Measurements from ENCODE around the gene FBLN1.
"Not testable (repeated sequence)": the region's sequence is repeated elsewhere in the genome, so short reads cannot be mapped to it uniquely, and the experiment has no call there.

FBLN1 gene

DNA sequence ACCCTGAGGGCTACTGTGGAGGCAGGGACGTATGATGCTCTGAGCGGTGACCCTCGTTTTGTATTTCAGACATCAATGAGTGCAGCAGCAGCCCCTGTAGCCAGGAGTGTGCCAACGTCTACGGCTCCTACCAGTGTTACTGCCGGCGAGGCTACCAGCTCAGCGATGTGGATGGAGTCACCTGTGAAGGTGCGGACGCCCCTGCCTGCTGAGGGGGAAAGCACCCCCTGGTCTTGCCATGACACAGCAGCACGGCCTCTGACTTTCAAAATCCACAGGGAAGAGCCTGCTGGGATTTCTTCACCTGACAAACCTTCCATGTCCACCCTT, 44.3 kb downstream of the FBLN1 start:
- no peak for DNase-seq (ENCODE audit: extremely low read depth in 1 of 2, low read depth in 1 of 2)

DNA sequence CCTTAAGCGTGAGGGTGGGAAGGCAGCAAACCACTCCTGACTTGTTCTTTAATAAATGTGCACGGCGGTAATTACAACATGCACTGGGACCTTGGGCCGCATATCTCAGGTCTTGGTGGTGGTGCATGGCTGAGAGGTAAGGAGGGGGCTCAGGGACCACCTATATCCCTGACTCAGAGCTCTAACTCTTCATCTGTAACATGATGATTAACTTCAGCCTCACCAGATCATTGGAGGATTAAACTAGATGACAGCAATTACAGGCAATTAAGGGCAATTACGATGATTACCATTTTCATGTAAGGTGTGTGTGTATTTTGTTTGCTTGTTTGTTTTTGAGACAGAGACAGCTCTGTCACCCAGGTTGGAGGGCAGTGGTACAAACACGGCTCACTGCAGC, 45.0 kb downstream of the FBLN1 start:
- DNase-seq (ENCODE audit: extremely low read depth in 1 of 2, low read depth in 1 of 2), result no peak

DNA sequence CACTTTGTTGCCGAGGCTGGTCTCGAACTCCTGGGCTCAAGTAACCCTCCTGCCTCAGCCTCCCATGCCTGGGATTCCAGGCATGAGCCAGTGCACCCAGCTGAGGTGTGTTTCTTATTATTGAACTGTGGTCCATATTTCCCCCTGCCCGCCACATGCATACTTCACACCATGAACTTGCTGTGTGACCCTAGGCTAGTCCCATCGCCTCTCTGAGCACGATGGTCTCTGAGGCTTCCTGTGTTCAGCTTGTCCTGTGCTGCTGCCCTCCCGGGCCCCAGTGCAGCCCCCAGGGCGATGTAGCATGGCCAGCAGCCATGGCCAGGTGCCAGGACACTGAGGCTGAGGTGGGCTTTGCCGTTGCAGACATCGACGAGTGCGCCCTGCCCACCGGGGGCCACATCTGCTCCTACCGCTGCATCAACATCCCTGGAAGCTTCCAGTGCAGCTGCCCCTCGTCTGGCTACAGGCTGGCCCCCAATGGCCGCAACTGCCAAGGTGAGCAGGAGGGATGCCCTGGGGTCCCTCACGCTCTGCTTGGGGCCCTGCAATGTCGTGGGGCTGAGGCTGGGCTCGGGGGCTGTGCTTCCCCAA, 45.7 kb downstream of the FBLN1 start:
- no peak for DNase-seq (ENCODE audit: extremely low read depth in 1 of 2, low read depth in 1 of 2)

DNA sequence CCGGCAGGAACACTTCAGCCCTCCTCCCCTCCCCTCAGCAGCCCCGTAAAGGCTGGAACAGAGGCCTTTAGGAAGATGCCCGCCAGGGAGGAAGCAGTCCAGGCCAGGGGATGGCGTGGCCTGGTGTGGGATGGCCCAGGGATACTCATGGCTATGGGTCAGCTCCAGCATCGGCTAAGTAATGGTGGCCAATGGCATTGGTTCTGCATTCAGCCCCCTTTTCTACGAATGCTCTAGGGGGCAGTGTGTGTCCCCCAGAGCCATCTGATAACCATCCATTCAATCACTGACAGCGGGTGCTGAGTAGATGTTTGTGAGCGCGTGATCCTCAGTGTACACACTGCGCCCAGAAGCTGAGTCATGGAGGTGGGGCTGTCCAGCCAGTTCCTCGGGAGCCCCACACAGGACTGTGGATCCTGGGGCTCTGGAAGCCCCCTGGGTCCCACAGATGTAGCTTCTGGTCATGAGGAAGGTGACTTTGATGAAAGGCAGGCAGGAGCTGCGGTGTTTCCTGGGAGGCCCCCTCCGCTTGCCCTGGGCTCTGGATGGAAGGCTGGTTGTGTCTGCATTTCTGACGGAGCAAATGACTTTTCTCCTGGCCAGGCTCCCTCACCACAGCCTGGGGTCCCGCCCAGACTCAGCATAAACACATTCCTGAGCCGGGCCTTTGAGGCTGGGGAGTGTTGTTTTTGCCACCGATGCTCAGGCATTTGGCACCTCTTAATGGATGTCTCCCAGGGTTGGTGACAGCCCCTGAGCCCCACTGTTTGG, 46.5 kb downstream of the FBLN1 start:
- no peak for DNase-seq (ENCODE audit: extremely low read depth in 1 of 2, low read depth in 1 of 2)

DNA sequence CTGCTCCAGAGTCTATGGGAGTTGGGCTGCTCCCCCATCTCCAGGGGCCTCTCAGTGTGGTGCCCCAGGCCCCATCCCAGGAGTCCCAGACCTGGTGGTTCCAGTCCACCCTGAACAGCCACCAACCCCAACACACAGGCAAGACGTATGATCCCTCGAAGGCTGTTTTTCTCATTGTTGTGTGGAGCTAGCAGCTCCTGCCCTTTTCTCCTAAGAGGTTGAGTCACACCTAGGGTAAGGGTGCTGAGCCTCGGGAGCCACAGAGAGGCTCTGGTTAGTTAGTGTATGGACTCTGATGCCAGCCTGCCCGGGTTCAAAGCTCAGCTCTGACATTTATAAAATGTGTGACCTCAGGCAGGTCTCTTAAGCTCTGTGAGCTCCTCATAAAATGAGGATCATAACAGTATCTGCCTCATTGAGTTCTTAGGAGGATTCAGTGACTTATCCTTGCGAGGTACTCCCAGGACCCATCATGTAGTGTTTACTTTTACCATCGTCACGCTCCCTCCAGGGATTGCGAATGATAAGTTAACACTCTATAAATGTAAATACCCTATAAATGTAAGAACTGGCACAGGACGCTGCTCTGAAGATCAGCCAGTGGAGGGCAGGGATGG, 47.2 kb downstream of the FBLN1 start:
- DNase-seq (ENCODE audit: extremely low read depth in 1 of 2, low read depth in 1 of 2), result no peak

DNA sequence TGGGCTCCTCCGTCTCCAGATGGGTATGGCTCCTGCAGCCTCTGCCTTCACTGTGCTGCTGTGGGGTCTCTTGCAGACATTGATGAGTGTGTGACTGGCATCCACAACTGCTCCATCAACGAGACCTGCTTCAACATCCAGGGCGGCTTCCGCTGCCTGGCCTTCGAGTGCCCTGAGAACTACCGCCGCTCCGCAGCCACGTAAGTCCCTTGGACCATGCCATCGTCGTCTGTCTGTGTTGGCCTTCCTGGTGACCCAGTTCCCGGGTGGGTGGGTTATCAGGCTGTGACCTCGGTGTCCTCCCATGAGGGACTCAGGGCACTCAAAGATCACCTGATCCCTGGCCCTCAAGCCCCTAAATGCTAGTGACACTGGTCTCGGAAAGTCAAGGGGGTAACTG, 47.7 kb downstream of the FBLN1 start:
- DNase-seq (ENCODE audit: extremely low read depth in 1 of 2, low read depth in 1 of 2), result no peak

DNA sequence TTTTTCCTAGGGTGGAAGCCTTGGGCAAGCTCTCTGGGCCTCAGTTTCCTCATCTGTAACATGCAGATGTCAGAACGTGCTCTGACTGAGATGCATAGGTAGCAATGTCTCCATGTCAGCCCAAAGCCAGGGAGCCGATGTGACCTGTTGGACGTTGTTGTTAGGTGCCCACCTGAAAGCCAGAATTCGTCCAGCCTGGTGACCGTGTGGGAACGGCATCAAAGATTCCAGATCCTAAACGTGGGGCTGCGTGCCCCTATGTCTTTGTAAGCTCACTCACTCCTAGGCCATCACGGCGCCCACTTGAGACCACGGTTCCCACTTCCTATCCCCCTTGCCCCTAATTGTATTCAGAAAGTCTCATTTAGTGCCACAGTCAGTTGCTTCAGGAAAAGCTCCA, 48.2 kb downstream of the FBLN1 start:
- DNase-seq (ENCODE audit: extremely low read depth in 1 of 2, low read depth in 1 of 2), result no peak

DNA sequence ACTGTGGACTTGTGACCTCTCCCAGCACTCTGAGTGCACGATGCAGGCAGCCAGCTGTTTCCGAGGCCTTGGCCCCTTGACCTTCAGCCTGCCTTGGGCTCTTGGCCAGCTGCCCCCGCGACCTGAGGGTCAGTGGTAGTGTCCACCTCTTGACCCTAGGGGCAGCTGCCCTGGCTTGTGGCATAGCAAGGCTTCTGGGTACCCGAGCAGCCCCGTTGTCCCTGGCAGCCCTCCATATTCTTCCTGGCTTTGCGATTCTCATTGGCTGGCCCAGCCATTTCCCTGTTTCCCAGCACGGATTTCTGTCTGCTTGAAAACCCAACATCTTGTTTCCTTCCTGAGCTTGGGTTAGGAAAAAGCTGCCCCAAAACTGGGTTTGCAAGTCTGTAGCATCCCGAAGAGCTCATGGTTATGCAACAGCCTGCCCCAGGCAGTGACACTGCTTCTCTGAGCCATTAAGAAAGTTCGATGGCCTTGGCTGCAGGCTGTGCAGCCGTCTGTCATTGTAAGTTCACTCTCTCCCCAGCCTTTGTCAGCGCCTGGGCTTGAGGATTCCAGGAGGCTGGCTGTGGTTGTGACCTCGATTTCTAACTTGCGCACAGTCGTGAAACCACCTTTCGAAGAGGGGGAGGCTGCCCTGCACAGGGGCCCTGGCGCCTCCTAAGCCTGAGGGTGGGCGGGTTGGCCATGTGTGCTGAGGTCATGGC, 48.8 kb downstream of the FBLN1 start:
- no peak for DNase-seq (ENCODE audit: extremely low read depth in 1 of 2, low read depth in 1 of 2)

DNA sequence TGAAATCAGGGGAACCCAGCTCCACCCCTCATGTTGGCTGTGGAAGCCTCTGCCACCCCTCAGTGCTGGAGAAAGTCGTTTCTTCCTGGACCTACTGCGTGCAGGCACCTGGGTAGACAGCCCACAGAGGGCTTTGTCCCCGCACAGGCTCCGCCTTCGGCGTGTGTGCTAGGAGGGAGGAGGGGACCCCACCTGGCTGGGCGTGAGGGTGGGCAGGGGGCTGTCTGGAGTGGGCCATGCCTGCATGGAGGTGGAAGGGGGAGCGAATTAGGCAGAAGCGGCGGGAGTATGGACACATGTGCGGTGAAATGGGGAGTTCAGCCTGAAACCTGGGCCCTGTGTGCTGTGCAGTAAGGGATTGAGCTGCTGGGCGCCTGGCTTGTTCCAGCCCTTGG, 49.3 kb downstream of the FBLN1 start:
- DNase-seq (ENCODE audit: extremely low read depth in 1 of 2, low read depth in 1 of 2), result no peak

DNA sequence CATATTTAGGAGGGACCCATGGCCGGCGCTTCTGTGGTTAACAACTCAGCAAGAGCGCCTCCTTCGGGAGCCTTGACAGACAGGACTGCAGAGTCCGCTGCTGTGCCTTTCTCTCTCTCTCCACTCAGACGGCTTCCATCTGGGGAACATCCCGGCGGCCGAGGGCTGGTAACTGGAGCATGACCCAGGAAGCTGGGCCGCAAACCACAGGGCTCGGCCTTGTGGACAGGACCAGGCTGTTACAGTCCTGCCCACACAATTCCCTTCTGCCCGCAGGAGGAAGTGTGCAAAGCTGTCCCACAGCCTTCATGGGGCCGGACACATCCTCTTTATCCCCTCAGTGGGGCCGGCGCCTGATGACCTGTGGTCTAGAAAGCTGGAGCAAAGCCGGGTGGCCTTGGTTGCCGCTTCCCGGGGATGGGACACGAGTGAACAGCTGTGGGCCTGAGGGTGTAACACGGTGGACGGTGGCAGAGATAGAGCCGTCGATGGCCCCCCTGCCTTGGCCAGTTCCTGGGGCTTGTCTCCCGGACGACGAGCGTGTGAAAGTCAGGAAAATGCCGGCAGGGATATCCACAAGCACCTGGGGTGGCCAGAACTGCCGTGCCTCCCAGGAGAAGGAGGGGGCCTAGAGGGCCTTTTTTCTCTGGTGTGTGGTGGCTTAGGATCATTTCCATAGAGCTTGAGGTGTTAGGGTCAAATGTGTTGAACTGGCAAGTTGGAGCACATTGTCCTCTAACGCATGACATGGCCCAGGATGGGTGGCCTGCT, 50.1 kb downstream of the FBLN1 start:
- DNase-seq (ENCODE audit: extremely low read depth in 1 of 2, low read depth in 1 of 2), result no peak

DNA sequence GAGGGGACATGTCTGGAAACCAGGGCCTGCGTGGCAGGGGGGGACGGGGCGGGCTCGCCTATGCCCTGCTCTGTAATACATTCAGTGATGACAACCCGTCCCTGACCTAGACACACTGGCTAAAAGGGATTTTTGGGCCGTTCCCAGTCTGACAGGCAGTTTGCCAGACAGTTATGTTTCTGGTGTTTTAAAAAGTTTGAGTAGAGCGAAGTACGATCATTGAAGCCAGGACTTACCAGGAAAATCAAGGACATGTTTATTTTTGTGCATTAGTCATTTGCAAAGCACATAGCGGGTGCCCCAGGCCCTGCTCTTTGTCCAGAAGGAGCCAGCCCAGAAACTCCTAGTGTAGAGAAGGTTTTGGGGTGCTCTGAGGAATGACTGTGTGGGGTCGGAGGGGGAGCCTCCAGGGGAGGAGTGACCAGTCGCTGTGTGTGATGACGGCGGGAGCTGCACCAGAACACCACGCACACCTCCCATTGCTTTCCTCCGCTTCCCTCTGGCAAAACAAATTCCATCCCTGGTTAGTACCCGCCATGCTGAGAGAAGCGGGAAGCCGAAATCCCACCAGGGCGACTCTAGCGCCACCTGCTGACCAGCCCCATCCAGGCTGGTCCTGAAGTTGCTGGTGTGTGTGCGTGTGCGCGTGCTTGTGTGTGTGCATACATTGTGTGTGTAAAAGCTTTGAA, 50.8 kb downstream of the FBLN1 start:
- DNase-seq (ENCODE audit: extremely low read depth in 1 of 2, low read depth in 1 of 2), result peak in 1 of 2 donors; percentile 37

DNA sequence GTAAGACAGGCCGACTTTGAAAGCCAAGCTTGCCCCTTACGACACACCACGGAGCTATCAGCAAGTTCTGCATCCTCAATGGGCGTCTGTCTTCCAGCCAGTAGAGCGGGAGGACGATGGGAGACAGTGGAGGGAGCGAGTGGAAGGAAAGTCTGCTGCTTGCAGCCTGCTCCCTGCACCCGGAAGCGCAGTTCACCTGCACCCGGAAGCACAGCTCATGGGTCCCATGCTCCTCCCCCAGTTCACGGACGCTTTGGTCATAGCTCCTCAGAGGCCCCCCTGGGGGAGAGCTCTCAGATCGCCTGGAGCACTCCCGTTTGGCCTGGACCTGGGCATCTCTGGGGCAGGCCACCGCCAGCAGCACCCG, 51.3 kb downstream of the FBLN1 start:
- no peak for DNase-seq (ENCODE audit: extremely low read depth in 1 of 2, low read depth in 1 of 2)

DNA sequence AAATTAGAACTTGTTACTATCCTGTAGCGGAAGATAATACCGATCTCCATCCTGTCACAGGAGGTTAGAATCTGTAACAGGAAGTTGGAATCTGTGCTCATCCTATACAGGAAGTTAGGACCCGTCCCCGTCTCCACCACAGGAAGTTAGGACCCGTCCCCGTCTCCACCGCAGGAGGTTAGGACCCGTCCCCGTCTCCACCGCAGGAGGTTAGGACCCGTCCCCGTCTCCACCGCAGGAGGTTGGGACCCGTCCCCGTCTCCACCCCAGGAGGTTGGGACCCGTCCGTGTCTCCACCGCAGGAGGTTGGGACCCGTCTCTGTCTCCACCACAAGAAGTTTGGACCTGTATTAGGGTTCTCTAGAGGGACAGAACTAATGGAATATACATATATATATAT, 52.2 kb downstream of the FBLN1 start:
- no peak for DNase-seq (ENCODE audit: extremely low read depth in 1 of 2, low read depth in 1 of 2)

DNA sequence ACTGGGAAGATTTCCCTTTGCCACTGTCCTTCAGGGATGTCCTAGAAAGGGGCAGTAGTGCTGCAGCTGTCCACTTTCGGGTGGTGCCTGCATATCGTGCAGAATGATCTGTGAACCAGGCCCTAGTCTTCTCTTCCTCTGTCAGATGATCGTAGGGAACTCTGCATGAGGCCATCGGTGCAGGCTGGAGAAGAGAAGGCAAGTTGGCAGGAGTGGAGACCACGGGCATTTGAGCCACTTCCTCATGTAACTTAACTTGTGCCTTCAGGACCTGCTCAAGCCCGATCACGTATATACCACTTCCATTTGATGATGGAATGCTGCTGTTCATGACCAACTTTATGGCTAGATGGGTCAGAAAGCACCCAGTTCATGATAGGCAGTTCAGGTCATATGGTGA, 55.2 kb downstream of the FBLN1 start:
- DNase-seq (ENCODE audit: extremely low read depth in 1 of 2, low read depth in 1 of 2), result not testable (repeated sequence)

DNA sequence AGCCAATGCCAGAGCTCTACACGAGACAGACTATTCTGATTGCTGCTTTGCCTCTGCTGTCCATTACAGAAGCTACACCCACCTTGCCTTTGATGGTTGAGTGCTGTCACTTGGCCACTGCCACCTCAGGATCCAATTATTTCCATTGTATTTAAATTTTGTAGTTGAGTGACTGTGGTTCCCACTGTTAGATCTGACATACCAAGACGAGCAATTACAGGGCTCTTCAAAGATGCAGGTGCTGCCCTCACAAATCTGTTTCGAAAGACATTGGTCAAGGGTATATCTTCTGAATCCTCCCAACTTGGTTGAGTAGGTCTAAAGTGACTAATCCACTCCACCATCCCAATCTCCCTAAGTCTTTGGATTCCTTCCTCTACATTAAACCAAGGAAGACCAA, 57.4 kb downstream of the FBLN1 start:
- not testable (repeated sequence) for DNase-seq (ENCODE audit: extremely low read depth in 1 of 2, low read depth in 1 of 2)

DNA sequence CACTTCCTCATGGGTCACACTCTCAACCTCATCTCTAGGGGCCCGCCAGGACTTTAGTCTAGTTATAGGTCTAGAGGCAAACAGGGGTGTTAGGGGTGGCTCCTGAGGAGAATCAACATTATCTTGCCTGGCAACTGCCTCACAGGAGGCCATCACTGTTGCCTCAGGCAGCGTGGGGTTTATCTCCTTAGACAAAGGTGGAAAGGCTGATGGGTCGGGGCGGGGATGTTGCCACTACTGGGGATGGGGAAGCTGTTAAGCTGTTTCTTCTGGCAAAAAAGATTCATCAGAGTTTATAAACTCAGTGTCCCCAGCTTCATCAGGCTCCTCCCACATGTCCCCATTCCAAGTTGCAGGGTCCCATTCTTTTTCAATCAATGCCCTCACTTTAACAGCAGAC, 58.1 kb downstream of the FBLN1 start:
- not testable (repeated sequence) for DNase-seq (ENCODE audit: extremely low read depth in 1 of 2, low read depth in 1 of 2)

DNA sequence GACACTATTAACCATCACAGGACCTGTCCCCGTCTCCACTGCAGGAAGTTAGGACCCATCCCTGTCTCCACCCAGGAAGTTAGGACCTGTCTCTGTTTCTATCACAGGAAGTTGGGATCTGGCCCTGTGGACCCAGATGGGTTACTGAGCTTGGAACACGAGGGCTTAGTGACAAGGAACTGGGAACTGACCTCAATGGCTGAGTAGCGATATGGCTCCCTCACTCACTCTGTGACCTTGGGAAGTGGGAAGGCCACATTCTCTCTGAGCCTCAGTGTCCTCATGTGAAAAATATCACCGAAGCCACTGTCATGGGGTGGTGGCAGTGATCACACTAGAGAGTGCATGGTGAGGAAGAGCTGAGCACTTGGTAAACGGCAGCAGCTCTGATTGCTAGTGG, 59.4 kb downstream of the FBLN1 start:
- DNase-seq (ENCODE audit: extremely low read depth in 1 of 2, low read depth in 1 of 2), result no peak

DNA sequence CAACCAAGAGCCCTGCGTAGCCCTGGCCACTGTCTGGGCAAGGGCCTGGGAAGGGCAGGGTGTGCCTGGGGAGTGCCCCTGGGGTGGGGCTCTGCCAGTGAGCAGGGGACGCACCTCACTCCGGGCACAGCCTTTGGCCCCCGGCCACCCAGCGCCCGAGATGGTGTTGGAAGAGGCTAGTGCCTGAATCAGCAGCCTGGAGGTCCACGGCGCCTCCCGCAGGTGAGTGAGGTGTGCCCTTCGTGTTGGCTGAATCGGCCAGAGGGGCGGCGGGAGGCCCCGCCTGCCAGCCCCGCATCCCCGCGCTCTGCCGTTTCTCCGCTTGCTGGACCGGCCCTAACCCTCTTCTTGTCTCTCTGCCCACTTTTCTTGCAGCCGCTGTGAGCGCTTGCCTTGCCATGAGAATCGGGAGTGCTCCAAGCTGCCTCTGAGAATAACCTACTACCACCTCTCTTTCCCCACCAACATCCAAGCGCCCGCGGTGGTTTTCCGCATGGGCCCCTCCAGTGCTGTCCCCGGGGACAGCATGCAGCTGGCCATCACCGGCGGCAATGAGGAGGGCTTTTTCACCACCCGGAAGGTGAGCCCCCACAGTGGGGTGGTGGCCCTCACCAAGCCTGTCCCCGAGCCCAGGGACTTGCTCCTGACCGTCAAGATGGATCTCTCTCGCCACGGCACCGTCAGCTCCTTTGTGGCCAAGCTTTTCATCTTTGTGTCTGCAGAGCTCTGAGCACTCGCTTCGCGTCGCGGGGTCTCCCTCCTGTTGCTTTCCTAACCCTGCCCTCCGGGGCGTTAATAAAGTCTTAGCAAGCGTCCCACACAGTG, 60.1 kb downstream of the FBLN1 start:
- DNase-seq (ENCODE audit: extremely low read depth in 1 of 2, low read depth in 1 of 2), result no peak

DNA sequence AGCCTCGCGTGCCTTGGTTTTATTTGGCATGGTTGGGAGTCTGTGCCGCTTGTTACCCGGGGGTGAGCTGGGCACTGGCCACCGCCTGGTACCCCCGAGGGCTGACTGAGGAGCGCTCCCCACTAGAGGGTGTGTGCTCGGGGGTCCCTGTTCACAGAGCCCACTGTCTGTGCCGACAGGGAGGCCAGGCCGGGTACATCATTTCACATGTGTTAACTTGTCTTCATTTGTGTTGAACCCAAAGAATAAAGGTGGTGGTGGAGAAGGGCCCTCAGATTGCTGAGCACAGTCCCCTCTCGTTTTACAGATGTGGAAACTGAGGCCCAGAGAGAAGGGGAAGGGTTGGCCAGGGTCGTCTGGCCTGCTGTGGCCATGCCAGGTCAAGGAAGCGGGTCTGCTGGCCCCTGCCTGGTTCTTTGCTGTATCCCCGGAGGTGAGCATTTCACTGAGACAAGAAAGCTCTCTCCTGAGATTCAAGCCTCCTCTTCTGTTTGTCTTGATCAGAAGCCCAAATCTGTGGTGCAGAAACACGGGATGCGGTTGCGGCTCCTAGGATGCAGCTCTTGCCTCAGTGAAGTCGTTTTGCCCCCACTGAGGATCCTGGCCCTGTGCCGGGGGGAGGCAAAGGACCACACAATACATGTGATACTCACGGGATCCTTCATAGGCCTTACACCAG, 60.8 kb downstream of the FBLN1 start:
- no peak for DNase-seq (ENCODE audit: extremely low read depth in 1 of 2, low read depth in 1 of 2)
